Sigmoid colon (tissue), 4 donors: ENCODE measurements around the gene TAS2R4.

Experiments
- CTCF ChIP-seq, 4 experiments: fragments of 450-650 bp in 3 of 4; fragments of 200-600 bp in 1 of 4; IDR thresholded peaks; one replicate each; pipeline ENCODE4 v1.5.1; 2016 to 2019; ENCODE audit warnings: antibody characterized with exemption in 4 of 4, mild to moderate bottlenecking in 3 of 4, moderate library complexity in 2 of 4
- EP300 ChIP-seq, 4 donors: sonication (generic); formaldehyde crosslinking; IDR thresholded peaks; one replicate each; pipeline ENCODE4 v1.6.1; 2017; ENCODE audit warnings: antibody characterized with exemption in 4 of 4
- POLR2A ChIP-seq, 2 donors: fragments of 450-650 bp; IDR thresholded peaks; one replicate each; pipeline ENCODE4 v1.6.1; 2016; ENCODE audit warnings: antibody characterized with exemption in 2 of 2, mild to moderate bottlenecking in 2 of 2, moderate library complexity in 2 of 2
- POLR2AphosphoS5 ChIP-seq, 4 donors: sonication (generic); formaldehyde crosslinking; IDR thresholded peaks; one replicate each; pipeline ENCODE4 v1.6.1; 2017; ENCODE audit warnings: antibody characterized with exemption in 4 of 4

- TF ChIP-seq CTCF (IDR thresholded peaks at IDR 0.05) (peak in 1 of 4 experiments; percentile 26), POLR2A (IDR thresholded peaks at IDR 0.05) (no peak), POLR2AphosphoS5 (IDR thresholded peaks at IDR 0.05) (no peak), EP300 (IDR thresholded peaks at IDR 0.05) (no peak)
Observed at GRCh38 chr7:141754939-141755338, 21.5 kb upstream of the TAS2R4 start.
